Epithelial cell of alveolus of lung (primary cell): ENCODE data around the gene INCA1. TPM values are rescaled to one million over a fixed set of nuclear protein-coding genes. Genes with fewer than 3 reads are reported as not detected.

Experiments
- total RNA-seq: library from RNA; depleted of rRNA; stranded (reverse); fragments of >200 nt; gene quantifications from 2 replicates; pipeline ENCODE4 v1.2.1, GENCODE V29; 2015

INCA1 gene, protein sequence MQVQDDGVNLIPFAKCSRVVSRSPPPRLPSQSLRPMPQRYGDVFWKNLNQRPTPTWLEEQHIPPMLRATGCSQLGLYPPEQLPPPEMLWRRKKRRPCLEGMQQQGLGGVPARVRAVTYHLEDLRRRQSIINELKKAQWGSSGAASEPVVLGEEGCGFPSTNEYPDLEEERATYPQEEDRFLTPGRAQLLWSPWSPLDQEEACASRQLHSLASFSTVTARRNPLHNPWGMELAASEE
- total RNA-seq = 0.32 and 0.39 TPM in 2 replicates

DNA sequence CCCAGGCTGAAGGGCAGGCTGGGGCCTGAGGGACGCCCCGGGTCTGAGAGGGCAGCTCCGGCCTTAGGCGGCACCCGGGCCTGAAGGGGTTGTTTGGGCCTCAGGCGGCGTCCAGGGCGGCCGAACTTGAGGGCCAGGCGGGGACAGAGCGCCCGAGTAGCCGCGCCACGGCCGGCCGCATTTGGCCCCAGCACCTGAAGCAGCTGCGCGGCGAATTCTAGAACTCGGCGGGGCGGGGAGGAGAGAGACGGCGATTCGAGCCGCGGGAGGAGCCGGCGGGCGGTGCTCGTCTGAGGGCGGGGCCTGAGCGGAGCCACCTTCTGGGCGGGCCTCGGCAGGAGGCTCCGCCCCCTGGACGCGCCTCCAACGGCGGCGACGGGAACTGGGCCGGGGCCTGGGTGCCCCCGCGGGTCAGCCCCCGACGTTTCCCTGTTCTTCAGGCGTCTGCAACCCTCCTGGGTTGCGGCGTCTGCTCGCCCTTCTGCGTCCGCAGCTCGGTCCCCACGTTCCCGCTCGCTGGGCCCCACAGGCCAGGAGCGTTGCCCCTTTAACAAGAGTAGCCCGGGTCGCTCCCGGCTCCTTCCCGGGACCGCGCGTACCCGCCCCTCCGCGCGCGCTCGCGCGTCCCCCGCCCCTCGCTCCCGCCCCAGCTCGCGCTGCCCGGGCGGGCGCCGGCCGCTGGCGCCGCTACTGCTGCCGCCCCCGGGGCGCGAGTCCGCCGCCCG, at the start of gene INCA1, which contains the start of gene KIF1C:
Gene INCA1, minus strand, starts transcription at position 221 of the 725 bp plus-strand sequence. CDS start 3,085 bp downstream, outside the sequence.
Gene KIF1C, plus strand, starts transcription at position 649 of the 725 bp plus-strand sequence. CDS start 2,297 bp downstream, outside the sequence.

DNA sequence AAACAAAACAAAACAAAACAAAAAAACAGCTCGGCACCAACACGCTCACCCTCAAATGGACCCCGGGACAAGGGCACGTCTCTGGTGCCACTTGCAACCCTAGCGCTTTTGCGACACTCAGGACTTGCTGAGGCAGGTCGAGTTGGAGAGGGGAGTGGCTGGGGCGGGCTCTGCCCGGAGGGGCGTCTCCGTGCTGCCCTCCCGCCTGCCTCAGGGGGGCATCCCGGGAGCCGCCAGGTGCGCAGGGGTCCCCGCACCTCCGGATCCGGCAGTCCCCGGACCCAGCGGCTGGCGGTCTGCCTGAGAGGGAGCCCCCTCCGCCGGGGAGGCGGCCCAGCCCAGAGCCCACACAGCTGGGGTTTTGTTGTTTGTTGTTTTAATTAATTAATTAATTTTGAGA, 38.0 kb upstream of the INCA1 start, which contains the start of gene SLC52A1:
Gene SLC52A1, minus strand, starts transcription at position 112 of the 400 bp plus-strand sequence. CDS start 820 bp downstream, outside the sequence.

DNA sequence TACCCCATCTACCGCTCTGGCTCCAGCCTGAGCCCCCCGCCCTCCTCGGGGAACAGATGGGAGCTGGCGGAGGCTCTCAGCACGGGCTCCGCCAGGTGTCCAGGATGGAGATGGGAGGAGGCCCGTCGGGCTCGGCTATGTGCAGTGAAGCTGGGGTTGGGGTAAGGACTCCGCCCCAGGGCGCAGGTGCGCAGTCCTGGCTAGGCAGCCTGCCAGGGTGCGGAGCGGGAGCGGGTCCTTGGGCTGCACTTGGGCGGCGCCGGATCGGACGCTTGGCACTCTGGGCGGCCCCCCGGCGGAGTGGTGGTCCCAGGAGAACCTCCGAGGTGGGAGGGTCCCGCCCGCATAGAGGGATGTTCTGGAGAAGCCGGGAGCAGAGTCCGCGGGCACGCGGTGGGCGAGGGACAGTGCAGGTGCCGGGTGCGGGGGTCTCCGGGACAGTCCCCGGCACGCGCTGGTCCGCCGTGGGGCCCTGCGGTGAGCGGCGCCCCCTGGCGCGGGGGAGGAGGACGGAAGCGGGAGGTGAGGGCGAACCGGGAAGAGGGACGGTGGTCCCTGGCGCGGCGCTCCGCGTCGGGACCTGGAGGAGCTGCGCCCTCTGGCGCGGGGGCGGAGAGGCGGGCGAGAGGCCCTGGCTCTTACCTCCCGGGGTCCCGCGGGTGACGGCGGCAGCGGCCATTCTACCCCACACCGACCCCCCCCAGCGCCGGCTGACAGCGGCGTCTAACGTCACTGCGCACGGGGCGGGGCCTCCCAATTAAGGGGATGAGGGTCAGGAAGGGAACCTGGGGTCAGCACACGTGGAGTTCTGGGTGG, 10.2 kb downstream of the INCA1 start, which contains the start of gene CAMTA2:
Gene CAMTA2, minus strand, starts transcription at position 725 of the 816 bp plus-strand sequence. CDS start 1,453 bp downstream, outside the sequence.

DNA sequence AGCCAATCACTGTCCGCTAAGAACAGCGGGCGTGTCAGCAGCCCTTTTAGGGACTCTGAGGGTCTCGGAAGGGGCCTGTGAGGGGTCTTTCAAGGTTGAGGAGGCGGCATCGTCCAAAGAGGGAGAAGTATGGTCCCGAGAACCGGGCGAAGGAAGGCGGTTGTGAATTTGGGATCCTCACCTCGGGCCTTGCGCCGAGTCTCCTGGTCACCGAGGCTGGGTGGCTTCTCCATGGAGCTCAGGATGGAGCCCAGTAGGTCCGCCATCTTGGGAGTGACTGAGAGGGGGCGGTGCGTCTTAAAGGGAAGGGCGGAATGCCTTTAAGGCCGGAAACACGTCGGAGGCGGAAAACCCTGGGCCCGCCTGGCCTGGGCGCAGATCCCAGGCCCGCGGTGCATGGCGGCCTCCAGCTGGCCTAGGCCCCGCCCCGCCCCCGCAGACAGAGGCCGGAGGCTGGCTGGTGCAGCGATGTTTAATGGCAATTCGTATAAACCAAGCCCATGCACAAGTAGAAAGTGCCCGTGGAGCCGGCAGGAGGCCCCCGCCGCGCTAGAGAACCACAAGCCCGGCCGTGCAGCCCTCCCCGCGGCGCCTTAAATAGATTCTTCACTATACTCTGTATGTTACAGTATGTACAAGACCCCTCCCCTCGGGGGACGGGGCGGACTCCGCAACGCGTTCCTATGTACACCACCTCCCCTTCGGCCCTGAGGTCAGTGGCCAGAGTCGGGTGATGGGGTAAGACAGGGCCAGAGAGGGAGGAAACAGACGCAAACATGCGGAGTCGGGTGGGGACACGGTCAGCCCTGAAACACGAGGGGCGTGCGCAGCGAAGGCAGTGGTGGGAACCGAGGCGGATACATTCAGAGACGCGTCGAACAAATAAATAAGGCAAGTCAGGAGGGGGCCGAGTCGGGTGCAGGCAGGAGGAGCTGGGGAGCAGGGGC, 29.5 kb downstream of the INCA1 start, which contains the start of gene SPAG7:
Gene SPAG7, minus strand, starts transcription at position 279 of the 947 bp plus-strand sequence. Its CDS starts 13 bp downstream, at position 266.

DNA sequence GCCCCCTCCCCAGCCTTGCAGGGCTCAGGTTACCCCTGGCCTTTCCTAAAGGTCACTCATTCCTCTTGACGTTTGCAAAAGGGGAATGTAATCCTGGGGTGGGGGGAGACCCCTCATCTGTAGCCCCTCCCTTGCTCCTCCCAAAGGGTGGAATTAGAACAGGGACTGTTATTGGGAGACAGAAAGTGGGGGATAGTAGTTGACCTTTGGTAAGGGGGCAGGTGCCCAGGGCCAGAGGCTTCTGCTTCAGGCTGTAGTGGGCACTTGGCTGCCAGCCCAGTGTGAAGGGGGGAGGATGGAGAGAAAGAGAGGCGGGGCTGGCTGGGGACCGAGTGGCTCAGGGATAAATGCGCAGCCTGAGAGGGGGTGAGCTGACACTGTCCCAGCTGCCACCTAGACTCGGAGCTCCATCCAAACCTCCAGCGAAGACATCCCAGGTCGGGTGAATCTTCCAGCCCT, 46.5 kb downstream of the INCA1 start, which contains the start of gene ENO3:
Gene ENO3, plus strand, starts transcription at position 374 of the 459 bp plus-strand sequence. CDS start 711 bp downstream, outside the sequence.

DNA sequence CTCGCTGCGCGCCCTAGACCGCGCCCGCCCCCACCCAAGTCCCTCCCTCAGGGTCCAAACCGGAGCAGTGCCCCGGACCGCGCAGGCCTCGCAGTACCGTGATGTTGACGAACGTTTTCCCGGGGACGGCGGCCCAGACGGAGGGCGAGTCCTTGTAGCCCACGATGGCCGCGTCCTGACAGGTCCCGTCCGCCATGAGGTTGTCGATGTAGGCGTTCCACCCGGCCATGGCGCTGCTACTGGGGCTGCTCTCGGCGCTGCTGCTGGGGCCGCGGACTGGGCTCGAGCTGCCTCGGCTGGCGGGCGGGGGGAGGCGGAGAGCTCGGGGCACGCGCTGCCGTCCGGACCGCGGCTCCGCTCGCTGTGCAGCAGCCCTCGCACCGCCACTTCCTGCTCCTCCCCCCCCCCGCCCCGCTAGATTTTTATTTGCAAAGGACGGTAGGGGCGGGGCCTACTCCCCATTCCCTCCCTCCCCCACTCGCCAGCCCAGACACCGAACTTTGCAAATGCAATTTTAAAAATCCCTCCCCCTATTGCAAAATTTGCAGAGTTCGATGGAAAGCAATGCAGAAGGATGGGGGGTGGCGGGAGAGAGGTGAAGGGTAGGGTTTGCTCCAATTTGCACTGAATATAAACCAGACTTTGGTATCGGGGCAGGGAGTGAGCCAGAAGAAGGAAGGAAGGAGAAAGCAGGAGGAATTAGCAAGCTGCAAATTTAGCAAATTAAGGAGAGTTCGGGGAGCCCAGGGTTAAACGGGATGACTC, 49.0 kb downstream of the INCA1 start, which contains the start of gene PFN1:
Gene PFN1, minus strand, starts transcription at position 365 of the 765 bp plus-strand sequence. Its CDS starts 136 bp downstream, at position 229.

DNA sequence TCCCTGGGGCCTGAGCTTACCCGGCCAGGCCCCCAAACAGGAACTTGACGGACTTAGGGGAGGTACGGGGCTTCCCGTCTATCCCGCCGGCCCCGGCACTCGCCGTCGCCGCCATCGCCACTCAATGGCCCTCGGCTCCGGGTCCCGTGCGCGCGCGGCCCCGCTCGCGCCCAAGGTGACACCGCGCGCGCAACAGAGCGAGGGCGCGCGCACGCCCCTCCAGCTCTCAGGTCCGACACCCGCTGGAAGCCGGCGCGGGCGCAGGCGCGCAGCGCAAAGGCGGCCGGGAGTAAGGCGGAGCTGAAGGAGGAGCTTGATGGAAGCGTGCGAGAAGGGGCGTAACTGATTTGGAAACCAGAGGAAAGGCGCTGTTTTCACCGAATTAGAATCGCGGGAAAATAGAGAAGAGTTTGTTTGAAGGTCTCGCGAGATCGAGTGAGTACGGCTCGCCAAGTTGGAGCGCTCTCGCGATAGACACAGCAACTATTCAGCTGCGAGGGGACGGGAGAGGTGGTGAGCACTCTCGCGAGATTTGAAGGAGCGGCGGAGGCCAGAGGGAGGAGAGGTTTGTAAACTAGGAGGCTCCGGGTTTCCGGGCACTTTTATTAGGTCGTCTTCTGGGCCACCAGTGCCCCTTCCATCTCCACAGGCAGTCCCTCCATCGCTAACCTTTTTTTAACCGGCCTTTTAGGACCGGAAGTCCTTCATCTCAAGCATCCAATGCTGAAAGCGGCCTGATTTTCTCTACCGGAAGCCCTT, 57.3 kb downstream of the INCA1 start, which contains the start of the genes RNF167 and SLC25A11:
Gene RNF167, plus strand, starts transcription at position 473 of the 759 bp plus-strand sequence. CDS start 642 bp downstream, outside the sequence.
Gene SLC25A11, minus strand, starts transcription at position 251 of the 759 bp plus-strand sequence. Its CDS starts 136 bp downstream, at position 115.

Other genes starting within 250 kb of the INCA1 start
- not detected in 2 replicates for gene TM4SF5, start 225.6 kb downstream of the INCA1 start, total RNA-seq
- not detected in 2 replicates for gene VMO1, start 211.2 kb downstream of the INCA1 start, total RNA-seq
- not detected in 2 replicates for gene GLTPD2, start 208.6 kb downstream of the INCA1 start, total RNA-seq
- gene PSMB6, start 201.4 kb downstream of the INCA1 start, total RNA-seq = 133 and 309 TPM in 2 replicates
- 11.8 and 17.2 TPM in 2 replicates for gene PLD2, start 190.4 kb downstream of the INCA1 start, total RNA-seq
- gene MINK1, start 164.2 kb downstream of the INCA1 start, total RNA-seq = 17.5 and 26.3 TPM in 2 replicates
- 0.80 and 7.0 TPM in 2 replicates for gene C17orf107, start 98.0 kb downstream of the INCA1 start, total RNA-seq
- 0.39 TPM in 1 of 2 replicates, not detected in the other for gene CHRNE, start 94.4 kb downstream of the INCA1 start, total RNA-seq
- gene GP1BA, start 65.2 kb downstream of the INCA1 start, total RNA-seq = not detected in 2 replicates
- gene SLC25A11, start 57.5 kb downstream of the INCA1 start, total RNA-seq = 52.3 and 67.7 TPM in 2 replicates
- gene RNF167, start 57.3 kb downstream of the INCA1 start, total RNA-seq = 42.0 and 53.0 TPM in 2 replicates
- gene PFN1, start 49.0 kb downstream of the INCA1 start, total RNA-seq = 668 and 1,703 TPM in 2 replicates
- 2.6 and 17.2 TPM in 2 replicates for gene ENO3, start 46.4 kb downstream of the INCA1 start, total RNA-seq
- gene SPAG7, start 29.7 kb downstream of the INCA1 start, total RNA-seq = 59.9 and 68.7 TPM in 2 replicates
- gene CAMTA2, start 9.8 kb downstream of the INCA1 start, total RNA-seq = 8.9 and 20.3 TPM in 2 replicates
- 28.3 and 33.7 TPM in 2 replicates for gene KIF1C, start 428 bp upstream of the INCA1 start, total RNA-seq
- not detected in 2 replicates for gene SLC52A1, start 37.9 kb upstream of the INCA1 start, total RNA-seq
- 1.0 and 1.3 TPM in 2 replicates for gene ZFP3, start 80.9 kb upstream of the INCA1 start, total RNA-seq
- 6.9 and 12.4 TPM in 2 replicates for gene ZNF232, start 114.4 kb upstream of the INCA1 start, total RNA-seq
- gene USP6, start 118.5 kb upstream of the INCA1 start, total RNA-seq = 0.24 TPM in 1 of 2 replicates, not detected in the other
- gene ZNF594, start 194.3 kb upstream of the INCA1 start, total RNA-seq = 1.8 and 12.4 TPM in 2 replicates
- not detected in 2 replicates for gene SCIMP, start 237.3 kb upstream of the INCA1 start, total RNA-seq